GM19099 (cell line): ENCODE results near the gene LIMK2.

ENCODE experiments used
- POLR2A ChIP-seq: IDR thresholded peaks from 3 replicates; pipeline ENCODE4 v1.6.1; 2011; ENCODE audit warnings: low read depth; ENCODE audit not compliant: insufficient read length; ENCODE audit errors: extremely low read depth

Gene LIMK2

GRCh38 chr22:31327806-31328543 is 115.9 kb downstream of the LIMK2 start:
- no peak for TF ChIP-seq POLR2A

DNA sequence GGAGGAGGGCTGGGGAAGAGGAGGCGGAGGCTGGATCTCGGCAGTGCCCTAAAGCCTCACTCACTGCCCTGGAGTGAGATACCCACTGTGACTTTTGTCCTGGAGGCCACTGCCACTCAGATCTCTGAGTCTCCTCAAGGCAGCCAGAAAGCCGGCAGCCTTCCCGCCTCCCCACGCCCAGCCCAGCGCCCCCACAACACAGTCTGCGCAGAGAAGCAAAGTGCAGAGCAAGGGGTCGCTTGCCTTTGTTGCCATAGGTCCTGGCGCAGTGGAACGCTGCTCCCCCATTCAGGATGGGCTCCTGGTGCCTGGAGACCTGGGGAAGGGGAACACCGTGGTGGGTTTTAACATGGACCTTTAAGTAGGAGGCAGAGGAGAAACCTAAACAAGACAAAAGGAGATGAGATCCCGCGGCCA is 116.5 kb downstream of the LIMK2 start:
- no peak for TF ChIP-seq POLR2A

DNA sequence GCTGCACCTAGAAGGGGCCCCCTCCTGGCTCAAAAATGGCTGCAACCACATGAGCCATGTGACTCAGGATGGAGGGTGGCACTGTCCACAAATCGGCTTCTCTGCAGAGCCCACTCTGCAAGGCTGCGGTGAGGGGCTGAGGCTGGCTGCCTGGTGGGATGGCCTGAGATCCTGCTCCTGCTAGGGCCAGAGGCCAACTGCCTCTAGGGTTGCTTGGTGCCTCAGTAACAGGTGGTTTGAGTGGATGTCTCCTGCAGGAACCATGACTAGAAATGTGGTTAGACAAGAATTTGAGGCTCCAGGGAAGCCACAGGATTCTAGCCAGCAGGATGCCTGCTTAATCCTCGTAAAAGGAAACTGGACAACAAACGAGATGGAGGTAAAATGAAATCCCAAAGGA is 116.9 kb downstream of the LIMK2 start:
- no peak for TF ChIP-seq POLR2A
